ENCODE measurements around the gene STOX2. TPM values are rescaled to one million over a fixed set of nuclear protein-coding genes. Genes with fewer than 3 reads are reported as not detected.

The STOX2 gene
- polyA plus RNA-seq, 1 of the 3 experiments (the other 2 are of a cell fraction) = 0.16 TPM

DNA sequence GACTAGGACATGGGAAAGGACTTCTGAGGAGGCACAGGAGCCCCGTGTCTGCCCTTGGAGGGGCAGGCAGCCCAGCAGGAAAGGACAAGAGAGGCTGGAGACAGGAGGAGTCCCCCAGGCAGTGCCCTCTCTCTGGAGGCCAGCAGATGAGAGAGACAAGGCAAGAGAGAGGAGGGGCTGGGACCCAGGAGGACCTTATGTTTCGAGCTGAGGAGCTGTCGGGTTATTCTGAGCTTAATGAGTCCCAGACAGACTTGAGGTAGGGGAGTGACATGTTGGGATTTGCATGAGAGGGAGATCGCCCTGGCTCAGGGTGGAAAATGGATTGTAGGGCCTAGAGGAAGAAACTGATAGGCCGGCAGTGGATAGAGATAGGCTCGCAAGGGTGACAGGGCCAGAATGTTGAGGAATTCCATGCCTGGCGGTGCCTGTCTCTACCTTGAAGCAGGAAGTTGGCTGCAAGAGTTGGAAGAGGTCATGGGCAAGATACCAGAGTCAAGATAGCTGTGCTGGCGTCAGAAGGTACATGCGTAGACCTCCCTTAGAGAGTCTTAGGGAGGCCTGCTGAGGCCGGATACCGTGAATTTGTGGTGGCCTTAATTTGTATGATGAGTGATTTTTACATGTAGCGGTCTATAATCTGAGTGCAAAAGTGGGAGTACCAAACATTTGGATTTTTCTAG lies 19.4 kb downstream of the STOX2 start:
- Histone ChIP-seq H3K9me3 (no peaks in the 10 kb centered on the region), H3K9ac (no peak overlapping the region), H2AFZ (ENCODE audit: low read depth) (no peak overlapping the region), H3K27ac (ENCODE audit: low read depth in 2 of 2, low read length in 1 of 2) (no peak overlapping the region), H3F3A (replicated peaks; ENCODE audit: insufficient read depth) (no peaks in the 10 kb centered on the region), H3K9me2 (no peaks in the 10 kb centered on the region), H3K79me2 (ENCODE audit: insufficient read depth) (no peaks in the 10 kb centered on the region), H4K20me1 (ENCODE audit: insufficient read depth) (no peaks in the 10 kb centered on the region), H3K36me3 (replicated peaks in 1 of 2; ENCODE audit: control insufficient read depth in 1 of 2, insufficient read depth in 2 of 2, low read length in 1 of 2) (no peaks in the 10 kb centered on the region), H3K4me1 (ENCODE audit: control insufficient read depth in 1 of 2, insufficient read depth in 2 of 2, low read depth in 1 of 2, low read length in 1 of 2) (peaks cover 0 to 9% of the 10 kb centered on the region in 2 experiments; a peak in 1 of 4 replicates), H3K4me2 (no peak overlapping the region), H3K4me3 (ENCODE audit: low read depth in 2 of 2, low read length in 1 of 2) (no peak overlapping the region), H3K27me3 (ENCODE audit: insufficient read depth) (no peaks in the 10 kb centered on the region)
- TF ChIP-seq, protein P1, sequence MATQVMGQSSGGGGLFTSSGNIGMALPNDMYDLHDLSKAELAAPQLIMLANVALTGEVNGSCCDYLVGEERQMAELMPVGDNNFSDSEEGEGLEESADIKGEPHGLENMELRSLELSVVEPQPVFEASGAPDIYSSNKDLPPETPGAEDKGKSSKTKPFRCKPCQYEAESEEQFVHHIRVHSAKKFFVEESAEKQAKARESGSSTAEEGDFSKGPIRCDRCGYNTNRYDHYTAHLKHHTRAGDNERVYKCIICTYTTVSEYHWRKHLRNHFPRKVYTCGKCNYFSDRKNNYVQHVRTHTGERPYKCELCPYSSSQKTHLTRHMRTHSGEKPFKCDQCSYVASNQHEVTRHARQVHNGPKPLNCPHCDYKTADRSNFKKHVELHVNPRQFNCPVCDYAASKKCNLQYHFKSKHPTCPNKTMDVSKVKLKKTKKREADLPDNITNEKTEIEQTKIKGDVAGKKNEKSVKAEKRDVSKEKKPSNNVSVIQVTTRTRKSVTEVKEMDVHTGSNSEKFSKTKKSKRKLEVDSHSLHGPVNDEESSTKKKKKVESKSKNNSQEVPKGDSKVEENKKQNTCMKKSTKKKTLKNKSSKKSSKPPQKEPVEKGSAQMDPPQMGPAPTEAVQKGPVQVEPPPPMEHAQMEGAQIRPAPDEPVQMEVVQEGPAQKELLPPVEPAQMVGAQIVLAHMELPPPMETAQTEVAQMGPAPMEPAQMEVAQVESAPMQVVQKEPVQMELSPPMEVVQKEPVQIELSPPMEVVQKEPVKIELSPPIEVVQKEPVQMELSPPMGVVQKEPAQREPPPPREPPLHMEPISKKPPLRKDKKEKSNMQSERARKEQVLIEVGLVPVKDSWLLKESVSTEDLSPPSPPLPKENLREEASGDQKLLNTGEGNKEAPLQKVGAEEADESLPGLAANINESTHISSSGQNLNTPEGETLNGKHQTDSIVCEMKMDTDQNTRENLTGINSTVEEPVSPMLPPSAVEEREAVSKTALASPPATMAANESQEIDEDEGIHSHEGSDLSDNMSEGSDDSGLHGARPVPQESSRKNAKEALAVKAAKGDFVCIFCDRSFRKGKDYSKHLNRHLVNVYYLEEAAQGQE (IDR thresholded peaks at IDR 0.05; ENCODE audit: low read depth, low read length) = no peak
- TF ChIP-seq, protein P2, sequence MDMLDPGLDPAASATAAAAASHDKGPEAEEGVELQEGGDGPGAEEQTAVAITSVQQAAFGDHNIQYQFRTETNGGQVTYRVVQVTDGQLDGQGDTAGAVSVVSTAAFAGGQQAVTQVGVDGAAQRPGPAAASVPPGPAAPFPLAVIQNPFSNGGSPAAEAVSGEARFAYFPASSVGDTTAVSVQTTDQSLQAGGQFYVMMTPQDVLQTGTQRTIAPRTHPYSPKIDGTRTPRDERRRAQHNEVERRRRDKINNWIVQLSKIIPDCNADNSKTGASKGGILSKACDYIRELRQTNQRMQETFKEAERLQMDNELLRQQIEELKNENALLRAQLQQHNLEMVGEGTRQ (IDR thresholded peaks at IDR 0.05; ENCODE audit: borderline replicate concordance, low read depth, low read length) = no peak
- TF ChIP-seq JUND (IDR thresholded peaks at IDR 0.05) = no peak
- TF ChIP-seq TCF12 (IDR thresholded peaks at IDR 0.05) = no peak
- TF ChIP-seq, protein P3, sequence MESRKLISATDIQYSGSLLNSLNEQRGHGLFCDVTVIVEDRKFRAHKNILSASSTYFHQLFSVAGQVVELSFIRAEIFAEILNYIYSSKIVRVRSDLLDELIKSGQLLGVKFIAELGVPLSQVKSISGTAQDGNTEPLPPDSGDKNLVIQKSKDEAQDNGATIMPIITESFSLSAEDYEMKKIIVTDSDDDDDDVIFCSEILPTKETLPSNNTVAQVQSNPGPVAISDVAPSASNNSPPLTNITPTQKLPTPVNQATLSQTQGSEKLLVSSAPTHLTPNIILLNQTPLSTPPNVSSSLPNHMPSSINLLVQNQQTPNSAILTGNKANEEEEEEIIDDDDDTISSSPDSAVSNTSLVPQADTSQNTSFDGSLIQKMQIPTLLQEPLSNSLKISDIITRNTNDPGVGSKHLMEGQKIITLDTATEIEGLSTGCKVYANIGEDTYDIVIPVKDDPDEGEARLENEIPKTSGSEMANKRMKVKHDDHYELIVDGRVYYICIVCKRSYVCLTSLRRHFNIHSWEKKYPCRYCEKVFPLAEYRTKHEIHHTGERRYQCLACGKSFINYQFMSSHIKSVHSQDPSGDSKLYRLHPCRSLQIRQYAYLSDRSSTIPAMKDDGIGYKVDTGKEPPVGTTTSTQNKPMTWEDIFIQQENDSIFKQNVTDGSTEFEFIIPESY (IDR thresholded peaks at IDR 0.05; ENCODE audit: borderline replicate concordance, low read depth) = no peak
- TF ChIP-seq SMC3 (IDR thresholded peaks at IDR 0.05; ENCODE audit: low read depth, low read length) = no peak
- TF ChIP-seq, protein P4, sequence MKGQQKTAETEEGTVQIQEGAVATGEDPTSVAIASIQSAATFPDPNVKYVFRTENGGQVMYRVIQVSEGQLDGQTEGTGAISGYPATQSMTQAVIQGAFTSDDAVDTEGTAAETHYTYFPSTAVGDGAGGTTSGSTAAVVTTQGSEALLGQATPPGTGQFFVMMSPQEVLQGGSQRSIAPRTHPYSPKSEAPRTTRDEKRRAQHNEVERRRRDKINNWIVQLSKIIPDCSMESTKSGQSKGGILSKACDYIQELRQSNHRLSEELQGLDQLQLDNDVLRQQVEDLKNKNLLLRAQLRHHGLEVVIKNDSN (IDR thresholded peaks at IDR 0.05; ENCODE audit: borderline replicate concordance, low read depth) = no peak
- TF ChIP-seq, protein P5, sequence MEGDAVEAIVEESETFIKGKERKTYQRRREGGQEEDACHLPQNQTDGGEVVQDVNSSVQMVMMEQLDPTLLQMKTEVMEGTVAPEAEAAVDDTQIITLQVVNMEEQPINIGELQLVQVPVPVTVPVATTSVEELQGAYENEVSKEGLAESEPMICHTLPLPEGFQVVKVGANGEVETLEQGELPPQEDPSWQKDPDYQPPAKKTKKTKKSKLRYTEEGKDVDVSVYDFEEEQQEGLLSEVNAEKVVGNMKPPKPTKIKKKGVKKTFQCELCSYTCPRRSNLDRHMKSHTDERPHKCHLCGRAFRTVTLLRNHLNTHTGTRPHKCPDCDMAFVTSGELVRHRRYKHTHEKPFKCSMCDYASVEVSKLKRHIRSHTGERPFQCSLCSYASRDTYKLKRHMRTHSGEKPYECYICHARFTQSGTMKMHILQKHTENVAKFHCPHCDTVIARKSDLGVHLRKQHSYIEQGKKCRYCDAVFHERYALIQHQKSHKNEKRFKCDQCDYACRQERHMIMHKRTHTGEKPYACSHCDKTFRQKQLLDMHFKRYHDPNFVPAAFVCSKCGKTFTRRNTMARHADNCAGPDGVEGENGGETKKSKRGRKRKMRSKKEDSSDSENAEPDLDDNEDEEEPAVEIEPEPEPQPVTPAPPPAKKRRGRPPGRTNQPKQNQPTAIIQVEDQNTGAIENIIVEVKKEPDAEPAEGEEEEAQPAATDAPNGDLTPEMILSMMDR (IDR thresholded peaks at IDR 0.05) = no peak
- DNase-seq = no peak
- CTCF ChIA-PET = no interaction called here
- whole genome bisulfite sequencing (ENCODE audit: low lambda C conversion rate) = 57% methylated on average over 12 of the region's 12 CpGs
- POLR2A ChIA-PET = no interaction called here

Measured in SK-N-SH (cell line).